ENCODE data around the gene SMCO3. TPM values are rescaled to one million over a fixed set of nuclear protein-coding genes. Genes with fewer than 3 reads are reported as not detected.
A peak's percentile ranks its signal among the peaks of the same experiment; 100 is the strongest.

The SMCO3 gene
- total and polyA plus RNA-seq, 10 of the 15 experiments (the other 5 are each of a cell fraction or from before 2014, with no cell fraction given) = 0.05 to 0.35 (median 0.10) TPM; not detected in 6

DNA sequence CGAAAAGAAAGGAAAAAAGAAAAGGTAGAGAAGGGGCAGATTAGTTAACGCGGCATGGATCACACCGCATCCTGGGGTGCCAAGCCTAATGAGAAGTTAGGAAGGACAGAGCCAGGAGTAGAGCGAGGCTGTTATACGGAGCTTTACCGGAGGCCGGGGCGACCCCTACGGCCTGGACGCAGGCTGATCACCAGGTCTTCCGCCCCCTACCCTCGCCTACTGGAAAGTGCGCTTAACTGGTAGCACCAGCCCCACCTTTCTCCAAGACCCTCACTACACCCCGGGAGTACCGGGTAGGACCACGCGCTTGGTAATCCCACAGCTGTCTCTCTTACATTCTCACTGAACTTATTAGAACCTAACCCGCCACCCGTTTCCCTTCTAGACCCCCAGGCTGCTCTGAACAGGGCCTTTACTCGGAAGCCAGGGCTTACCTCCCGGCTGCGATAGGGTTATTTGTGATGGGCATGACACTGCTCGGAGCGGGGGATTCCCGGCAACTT, 44.5 kb downstream of the SMCO3 start (continued):
- TF ChIP-seq ZBTB4 (CRISPR knock-in tag; IDR thresholded peaks at IDR 0.05) = no peak
- TF ChIP-seq TAF1 (IDR thresholded peaks at IDR 0.05; ENCODE audit: borderline replicate concordance, low read depth, low read length) = no peak
- TF ChIP-seq PAX5 (IDR thresholded peaks at IDR 0.05; ENCODE audit: borderline replicate concordance, low read depth, low read length) = no peak
- no peak for TF ChIP-seq JUNB (IDR thresholded peaks at IDR 0.05)
- TF ChIP-seq MYB (IDR thresholded peaks at IDR 0.05; ENCODE audit: borderline replicate concordance, low read depth, low read length) = no peak
- no peak for TF ChIP-seq NR2C1 (IDR thresholded peaks at IDR 0.05)
- TF ChIP-seq PBX3 (IDR thresholded peaks at IDR 0.05; ENCODE audit: insufficient replicate concordance, low read depth, low read length) = no peak
- peak; percentile 19; the same call in 1 of the 2 replicates for TF ChIP-seq WRNIP1 (IDR thresholded peaks at IDR 0.05; ENCODE audit: borderline replicate concordance, low read depth, low read length)
